Prostate gland (tissue), 2 donors: ENCODE measurements around the gene NGDN. TPM values are rescaled to one million over a fixed set of nuclear protein-coding genes. Genes with fewer than 3 reads are reported as not detected.

Source experiments
- DNase-seq: peaks from one replicate; pipeline ENCODE4 v3.0.0-alpha.2; 2019; ENCODE audit warnings: low spot score
- H3K27ac ChIP-seq, 2 donors: fragments of 200-600 bp; sonication (generic); 2 replicates each; pipeline ENCODE4 v1.5.1; 2017 to 2019
- H3K27me3 ChIP-seq: fragments of 200-600 bp; sonication (generic); replicated peaks from 2 replicates; pipeline ENCODE4 v1.5.1; 2019; ENCODE audit not compliant: insufficient read depth
- H3K36me3 ChIP-seq, 2 donors: fragments of 200-600 bp; sonication (generic); 1 replicate in 1 of 2; 2 replicates in 1 of 2; pipeline versions ENCODE4 v1.5.1 to v1.8.1; 2017 to 2019
- H3K4me1 ChIP-seq: fragments of 200-600 bp; sonication (generic); replicated peaks from 2 replicates; pipeline ENCODE4 v1.5.1; 2019
- H3K4me3 ChIP-seq, 2 donors: fragments of 200-600 bp; sonication (generic); 2 replicates each; pipeline ENCODE4 v1.5.1; 2017 to 2019
- H3K9me3 ChIP-seq: fragments of 200-600 bp; sonication (generic); 2 replicates; pipeline ENCODE4 v1.5.1; 2017
- POLR2A ChIP-seq: fragments of 450-650 bp; IDR thresholded peaks from one replicate; pipeline ENCODE4 v1.6.1; 2016; ENCODE audit warnings: antibody characterized with exemption, mild to moderate bottlenecking
- POLR2AphosphoS5 ChIP-seq: sonication (generic); formaldehyde crosslinking; IDR thresholded peaks from one replicate; pipeline ENCODE4 v1.6.1; 2017; ENCODE audit warnings: antibody characterized with exemption
- WGBS: methylation state at CpG from one replicate; pipeline ENCODE4 v1.1.5; 2018; 5-methylcytosine and 5-hydroxymethylcytosine counted together
- intact Hi-C: fragments of 100-400 bp; cut with DNase I; formaldehyde crosslinking; loops from one replicate; pipeline ENCODE4 v1.14.2; 2022
- total RNA-seq, 2 donors: library from RNA; depleted of rRNA; stranded (reverse); fragments of >200 nt; gene quantifications; one replicate each; pipeline ENCODE4 v1.1.0, GENCODE V29; 2016
- TF ChIP-seq, protein P1 (sequence below), 4 experiments: fragments of 200-600 bp in 2 of 4; fragments of 450-650 bp in 2 of 4; sonication (generic) in 2 of 4; IDR thresholded peaks; 1 replicate in 3 of 4; 2 replicates in 1 of 4; pipeline ENCODE4 v1.5.1; 2016 to 2019; ENCODE audit warnings: antibody characterized with exemption in 4 of 4, mild to moderate bottlenecking in 2 of 4, moderate library complexity in 2 of 4

Gene NGDN
- total RNA-seq, 2 donors from 2014 or later, result 33.7 to 37.0 TPM

DNA sequence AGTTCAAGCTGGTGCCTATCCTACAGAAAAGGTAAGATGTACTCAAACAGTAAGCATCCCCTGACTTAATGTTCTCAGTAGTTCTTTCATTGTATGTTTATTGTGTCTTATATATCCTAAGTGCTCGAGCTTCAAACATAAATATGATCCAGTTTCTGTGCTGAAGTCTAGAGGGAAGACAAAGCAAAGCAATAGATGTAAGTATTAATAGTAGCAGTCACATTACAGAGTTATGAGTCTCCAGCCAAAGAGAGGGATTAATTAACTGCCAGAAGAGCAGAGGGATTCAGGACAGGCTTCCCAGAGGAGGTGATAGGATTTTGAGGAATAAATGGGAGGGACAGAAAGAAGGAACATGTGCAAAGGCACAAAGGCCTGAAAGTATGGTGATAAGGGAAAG, 1.4 kb downstream of the NGDN start:
- WGBS, result 93% methylated on average over 1 of the region's 1 CpG
- no peaks in the 10 kb centered on the region for H3K27me3 ChIP-seq
- intact Hi-C loops, result no loop called here
- H3K27ac ChIP-seq, result no peak overlapping the region
- H3K4me3 ChIP-seq, result no peak overlapping the region
- DNase-seq, result no peak
- TF ChIP-seq POLR2A (no peak), POLR2AphosphoS5 (no peak)
- TF ChIP-seq, protein P1, sequence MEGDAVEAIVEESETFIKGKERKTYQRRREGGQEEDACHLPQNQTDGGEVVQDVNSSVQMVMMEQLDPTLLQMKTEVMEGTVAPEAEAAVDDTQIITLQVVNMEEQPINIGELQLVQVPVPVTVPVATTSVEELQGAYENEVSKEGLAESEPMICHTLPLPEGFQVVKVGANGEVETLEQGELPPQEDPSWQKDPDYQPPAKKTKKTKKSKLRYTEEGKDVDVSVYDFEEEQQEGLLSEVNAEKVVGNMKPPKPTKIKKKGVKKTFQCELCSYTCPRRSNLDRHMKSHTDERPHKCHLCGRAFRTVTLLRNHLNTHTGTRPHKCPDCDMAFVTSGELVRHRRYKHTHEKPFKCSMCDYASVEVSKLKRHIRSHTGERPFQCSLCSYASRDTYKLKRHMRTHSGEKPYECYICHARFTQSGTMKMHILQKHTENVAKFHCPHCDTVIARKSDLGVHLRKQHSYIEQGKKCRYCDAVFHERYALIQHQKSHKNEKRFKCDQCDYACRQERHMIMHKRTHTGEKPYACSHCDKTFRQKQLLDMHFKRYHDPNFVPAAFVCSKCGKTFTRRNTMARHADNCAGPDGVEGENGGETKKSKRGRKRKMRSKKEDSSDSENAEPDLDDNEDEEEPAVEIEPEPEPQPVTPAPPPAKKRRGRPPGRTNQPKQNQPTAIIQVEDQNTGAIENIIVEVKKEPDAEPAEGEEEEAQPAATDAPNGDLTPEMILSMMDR (IDR thresholded peaks at IDR 0.05), result no peak
- peaks cover 5% of the 10 kb centered on the region for H3K4me1 ChIP-seq
- H3K36me3 ChIP-seq, result peaks cover 3 to 11% of the 10 kb centered on the region in 2 donors
- no peaks in the 10 kb centered on the region for H3K9me3 ChIP-seq

DNA sequence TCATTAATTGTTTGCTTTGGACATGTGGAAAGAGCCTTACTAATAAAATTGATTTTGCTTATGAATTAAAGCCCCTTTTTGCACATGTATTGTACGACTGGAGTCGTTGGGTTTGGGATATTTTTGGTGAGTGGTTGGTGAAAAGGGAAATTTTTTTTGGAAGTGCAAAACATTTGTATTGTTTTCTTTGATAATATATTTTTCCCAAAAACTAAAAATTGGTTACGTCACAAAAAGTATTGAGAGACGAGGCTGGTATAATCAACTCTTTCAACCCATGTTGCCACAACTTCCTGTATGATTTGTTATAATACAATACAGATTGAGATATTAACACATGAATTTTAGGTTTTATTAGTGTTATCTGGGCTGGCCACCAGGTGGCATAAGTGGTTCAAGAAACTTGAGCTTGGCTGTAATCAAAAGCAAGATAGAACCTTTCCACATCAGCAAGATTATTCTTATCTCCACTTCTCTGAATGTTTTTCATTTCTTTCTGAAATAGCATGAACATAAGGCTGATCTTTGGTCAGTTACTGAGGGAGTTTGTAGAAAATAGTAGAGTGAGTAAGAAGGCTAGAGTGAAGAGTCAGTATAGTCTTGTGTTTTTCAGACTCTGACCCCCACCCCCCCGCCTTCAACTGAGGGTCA, 8.7 kb downstream of the NGDN start:
- H3K27me3 ChIP-seq, result no peaks in the 10 kb centered on the region
- H3K4me1 ChIP-seq, result no peaks in the 10 kb centered on the region
- TF ChIP-seq POLR2A, result no peak
- TF ChIP-seq, protein P1 (IDR thresholded peaks at IDR 0.05), result peak; percentile 34 to 86 (median 76)
- 24% methylated on average over 5 of the region's 5 CpGs for WGBS
- H3K27ac ChIP-seq, result no peak overlapping the region
- intact Hi-C loops, result loop anchor here (5.0 kb wide), 1 partner anchor 84 kb away; no protein-coding TSS in a partner anchor
- H3K36me3 ChIP-seq, result peaks cover 11 to 18% of the 10 kb centered on the region in 2 donors
- DNase-seq, result peak; percentile 44
- H3K9me3 ChIP-seq, result no peaks in the 10 kb centered on the region
- no peak overlapping the region for H3K4me3 ChIP-seq

- H3K27me3 ChIP-seq, result no peaks in the 10 kb centered on the region
- H3K4me3 ChIP-seq, result no peak overlapping the region
- TF ChIP-seq POLR2AphosphoS5 (no peak), POLR2A (no peak)
- TF ChIP-seq, protein P1 (IDR thresholded peaks at IDR 0.05), result no peak
- intact Hi-C loops, result no loop called here
- H3K9me3 ChIP-seq, result no peaks in the 10 kb centered on the region
- peaks cover 3 to 7% of the 10 kb centered on the region in 2 donors for H3K36me3 ChIP-seq
- no peak overlapping the region for H3K27ac ChIP-seq
- WGBS, result 55% methylated on average over 3 of the region's 3 CpGs
- DNase-seq, result no peak
- no peaks in the 10 kb centered on the region for H3K4me1 ChIP-seq
Measured at GRCh38 chr14:23481362-23481970, 12.0 kb downstream of the NGDN start.

DNA sequence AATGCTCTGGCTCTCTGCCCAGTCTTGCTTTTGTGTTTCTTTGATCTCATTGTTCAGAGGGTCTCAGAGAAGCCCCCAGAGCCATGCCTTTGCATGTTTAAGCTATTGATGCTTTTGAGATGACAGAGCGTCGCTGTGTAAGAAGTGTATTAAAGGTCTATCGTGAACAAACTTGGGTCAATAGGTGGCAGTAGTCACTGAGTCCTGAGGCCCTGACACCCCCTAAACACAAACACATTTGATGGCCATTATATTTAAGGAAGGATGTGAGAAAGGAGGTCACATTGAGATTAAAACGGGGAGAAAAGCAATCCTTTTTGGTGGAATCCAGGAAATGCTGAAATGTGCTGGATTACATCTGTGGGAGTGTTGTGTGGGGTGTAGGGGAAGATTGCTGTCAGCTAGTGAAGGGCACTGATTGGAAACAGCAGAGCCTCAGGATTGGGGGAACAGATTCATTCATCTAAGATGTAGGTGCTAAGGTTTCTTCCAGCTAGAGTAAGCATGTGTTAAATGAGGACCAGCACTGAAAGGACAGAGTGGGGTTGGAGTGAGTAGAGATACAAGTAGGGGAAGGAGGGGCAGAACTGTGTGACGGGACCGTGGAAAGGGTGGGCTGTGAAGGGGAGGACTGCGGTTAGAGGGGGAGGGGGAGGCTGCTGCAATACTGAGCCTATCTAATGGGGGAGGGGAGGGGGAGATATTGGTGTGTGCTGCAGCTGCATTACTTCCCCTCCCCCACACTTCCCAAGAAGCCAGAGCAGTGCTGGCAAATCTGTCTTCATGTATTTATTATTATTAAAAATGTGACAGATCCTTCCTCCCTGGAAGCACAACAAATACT, 12.7 kb downstream of the NGDN start:
- Histone ChIP-seq H3K36me3 (peaks cover 0 to 6% of the 10 kb centered on the region in 2 donors), H3K27me3 (no peaks in the 10 kb centered on the region), H3K4me1 (no peaks in the 10 kb centered on the region), H3K9me3 (no peaks in the 10 kb centered on the region), H3K4me3 (no peak overlapping the region), H3K27ac (no peak overlapping the region)
- no peak for DNase-seq
- intact Hi-C loops, result no loop called here
- no peak for TF ChIP-seq POLR2AphosphoS5
- 63% methylated on average over 7 of the region's 7 CpGs for WGBS

DNA sequence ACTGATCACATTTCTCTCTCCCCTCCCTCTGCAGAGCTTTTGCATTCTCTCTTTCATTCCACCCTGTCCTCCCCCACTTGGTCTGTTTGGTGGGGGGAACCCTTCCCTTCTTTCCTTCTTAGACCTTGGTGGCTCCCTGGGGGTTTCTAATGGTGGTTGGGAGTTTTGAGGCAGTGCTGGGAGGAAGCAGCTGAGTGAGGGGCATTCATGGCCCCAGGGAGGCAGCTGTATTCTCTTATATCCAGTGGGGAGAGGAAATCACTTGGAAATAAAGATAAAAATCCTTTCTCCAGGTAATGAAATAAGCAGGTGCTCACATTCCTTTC, 13.3 kb downstream of the NGDN start:
- DNase-seq, result no peak
- TF ChIP-seq, protein P1 (IDR thresholded peaks at IDR 0.05), result no peak
- TF ChIP-seq POLR2AphosphoS5 (no peak), POLR2A (no peak)
- intact Hi-C loops, result no loop called here
- no peaks in the 10 kb centered on the region for H3K27me3 ChIP-seq
- H3K36me3 ChIP-seq, result no peaks in the 10 kb centered on the region
- H3K27ac ChIP-seq, result no peak overlapping the region
- H3K4me3 ChIP-seq, result no peak overlapping the region
- no peaks in the 10 kb centered on the region for H3K4me1 ChIP-seq
- H3K9me3 ChIP-seq, result no peaks in the 10 kb centered on the region
